NCI-H1436 (cell line): ENCODE measurements around the gene NCKIPSD.

Experiments
- DNase-seq: peaks from one replicate; lab custom pipeline; 2025; lab: John Stamatoyannopoulos, UW

NCKIPSD gene

DNA sequence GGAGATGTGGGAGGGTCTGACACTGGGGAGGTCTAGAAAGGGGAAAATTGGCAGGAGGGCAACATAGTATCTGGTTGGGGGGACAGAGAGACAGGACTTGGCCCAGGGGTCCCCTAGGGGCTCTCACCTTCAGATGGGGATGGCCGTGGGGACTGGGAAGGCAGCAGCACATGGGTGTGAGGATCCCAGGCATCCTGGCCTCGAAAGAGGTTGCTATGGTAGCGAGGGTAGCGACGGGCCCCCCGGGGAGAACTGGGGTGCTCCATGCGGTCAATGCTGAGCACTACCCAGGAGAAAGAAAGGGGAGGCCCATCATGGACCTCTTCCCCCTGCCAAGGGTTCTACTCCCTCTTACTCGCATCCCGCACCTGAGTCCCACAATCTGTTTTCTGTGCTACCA is 38.0 kb downstream of the NCKIPSD start:
- no peak for DNase-seq

DNA sequence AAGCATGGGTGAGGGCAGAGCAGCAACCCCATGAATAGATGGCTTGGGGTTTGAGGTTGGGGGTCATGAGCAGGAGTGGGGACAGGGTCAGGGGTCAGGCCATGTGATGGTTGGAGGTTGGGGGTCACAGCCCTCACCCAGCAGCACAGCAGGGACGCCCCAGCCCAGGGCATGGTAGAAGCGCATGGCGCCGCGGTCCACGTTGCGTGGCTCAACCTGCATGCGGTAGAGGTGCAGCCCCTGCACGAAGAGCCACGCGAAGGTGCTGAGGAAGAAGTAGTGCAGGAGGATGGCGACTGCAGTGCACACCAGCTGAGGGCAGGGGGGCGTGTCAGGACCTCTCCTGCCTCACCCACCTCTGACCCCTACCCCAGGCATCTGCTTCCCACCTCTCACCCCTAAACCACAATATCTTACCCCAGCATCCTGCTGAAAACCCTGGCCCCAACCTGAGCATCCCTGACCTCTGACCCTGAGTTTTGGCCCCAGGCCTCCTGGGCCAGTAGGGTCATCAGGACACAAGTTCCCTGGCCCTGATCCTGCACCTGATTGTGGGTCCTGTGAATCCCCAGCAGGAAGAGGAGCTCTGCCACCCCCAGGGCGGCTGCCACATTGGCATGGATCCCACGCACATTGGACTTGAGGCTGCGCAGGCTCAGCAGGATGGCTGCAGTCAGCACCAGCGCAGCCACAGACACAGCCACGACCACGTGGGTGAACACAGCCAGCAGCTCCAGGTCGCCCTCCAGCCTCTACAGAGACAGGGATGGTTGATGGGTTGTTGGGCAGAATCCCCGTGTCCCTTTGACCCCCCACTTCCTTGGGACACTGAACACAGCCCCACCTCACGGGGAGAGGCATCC is 40.6 kb downstream of the NCKIPSD start:
- no peak for DNase-seq

DNA sequence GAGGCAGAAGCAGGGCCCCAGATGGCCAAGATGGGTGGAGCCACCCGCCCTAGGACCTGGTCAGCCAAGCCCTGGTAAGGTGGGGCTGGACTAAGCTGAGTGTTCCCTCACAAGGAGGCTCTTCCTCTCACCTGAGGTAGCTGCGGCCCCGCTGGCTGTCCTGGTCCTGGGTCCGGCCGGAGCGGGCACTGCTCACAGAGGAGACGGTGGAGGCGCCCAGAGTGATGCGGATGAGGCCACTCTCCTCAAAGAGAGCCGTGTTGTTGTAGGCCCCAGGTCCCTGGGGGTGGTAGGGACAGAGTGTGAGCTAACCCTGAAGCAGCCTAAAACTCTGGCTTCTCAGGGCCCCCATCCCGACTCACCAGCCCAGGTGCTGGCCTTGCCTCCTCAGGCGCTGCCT is 43.1 kb downstream of the NCKIPSD start:
- no peak for DNase-seq

DNA sequence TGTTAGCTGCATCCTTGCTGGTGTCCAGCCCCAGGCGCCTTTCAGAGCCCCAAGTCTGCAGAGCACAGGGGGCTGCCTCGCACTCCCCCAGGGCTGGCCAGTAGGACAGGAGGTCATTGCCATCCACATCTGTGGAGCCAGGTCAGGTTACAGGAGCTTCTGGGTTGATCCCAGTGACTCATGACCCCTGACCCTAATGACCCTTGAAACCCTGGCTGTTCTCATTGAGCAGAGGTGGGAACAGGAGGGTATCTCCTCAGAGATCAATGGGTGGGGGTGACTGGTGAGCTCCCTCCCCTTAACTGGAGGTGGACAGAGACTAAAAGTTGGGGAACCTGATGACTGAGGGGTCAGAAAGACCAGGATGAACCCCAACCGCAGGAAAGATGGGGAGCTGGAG is 44.3 kb downstream of the NCKIPSD start:
- no peak for DNase-seq

DNA sequence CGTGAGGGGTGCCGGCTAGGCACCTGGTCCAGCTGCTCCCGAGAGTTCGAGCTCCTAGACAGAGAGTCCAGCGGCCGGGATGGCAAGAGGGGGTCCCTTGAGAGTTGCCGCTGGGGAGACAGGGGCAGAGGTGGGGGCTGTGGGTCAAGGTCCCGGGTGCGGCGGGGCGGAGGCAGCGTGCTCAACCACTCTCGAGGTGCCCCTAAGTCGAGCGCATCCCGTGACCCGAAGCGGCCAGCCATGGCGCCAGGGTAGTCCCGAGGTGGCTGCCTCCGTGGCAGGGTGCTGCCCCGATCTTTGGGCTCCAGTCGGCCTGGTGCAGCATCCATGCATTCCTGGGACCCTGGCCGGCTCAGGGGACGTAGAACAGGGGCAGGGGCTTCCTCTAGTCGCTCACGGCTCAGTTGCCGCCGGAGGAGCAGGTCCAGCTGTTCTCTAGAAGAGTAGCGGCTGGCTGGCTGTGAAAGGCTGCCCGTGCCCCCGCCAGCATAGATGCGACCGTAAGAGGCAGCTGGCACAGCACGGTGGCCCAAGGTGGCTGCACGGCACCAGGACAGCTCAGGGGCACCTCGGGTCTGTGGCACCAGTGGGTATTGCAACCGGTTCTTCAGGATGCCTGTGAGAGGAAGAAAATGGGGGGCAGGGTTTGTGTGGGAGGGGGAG is 45.6 kb downstream of the NCKIPSD start:
- DNase-seq, result no peak

DNA sequence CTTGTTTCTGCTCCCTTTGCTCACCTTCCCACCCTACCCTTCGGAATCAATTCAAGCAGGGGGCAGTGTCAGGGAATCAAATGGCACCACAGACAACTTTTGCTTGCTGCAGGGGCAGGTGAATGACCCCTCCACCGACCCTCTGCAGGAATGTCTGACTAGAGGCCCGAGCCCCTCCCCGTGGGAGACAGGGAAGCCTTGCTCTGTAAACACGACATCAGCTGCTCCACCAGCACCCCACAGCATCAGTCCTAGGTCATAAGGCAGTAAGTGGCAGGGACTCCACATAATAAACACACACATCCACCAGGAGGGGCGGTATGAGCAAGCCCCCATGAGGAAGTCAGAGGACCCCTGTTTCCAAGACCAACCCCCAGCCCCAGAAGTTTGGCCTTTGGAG is 48.4 kb downstream of the NCKIPSD start:
- DNase-seq, result no peak

DNA sequence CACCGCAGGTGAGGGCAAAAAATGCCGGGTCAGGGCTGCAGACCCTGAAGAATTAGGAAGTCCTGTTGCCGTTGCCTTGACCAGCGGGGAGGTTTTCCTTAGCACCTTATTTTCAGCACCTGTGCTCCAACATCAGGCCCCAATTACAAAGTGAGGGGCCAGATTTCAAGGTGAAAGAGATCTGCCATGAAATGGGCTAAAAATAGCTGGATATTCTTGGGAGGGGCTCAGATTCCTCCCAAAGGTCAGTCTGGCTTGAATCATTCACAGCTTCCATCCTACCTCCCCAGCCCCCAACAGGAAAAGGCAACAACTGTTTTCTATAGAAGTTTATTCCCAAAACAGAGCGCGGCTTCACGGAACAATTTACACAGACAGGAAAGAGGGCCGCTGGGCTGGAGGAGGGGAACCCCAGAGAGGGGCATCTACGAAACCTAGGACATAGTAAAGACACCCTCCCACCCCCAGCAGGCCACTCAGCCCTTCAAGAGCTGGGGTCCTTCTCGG is 49.5 kb downstream of the NCKIPSD start:
- DNase-seq, result no peak

DNA sequence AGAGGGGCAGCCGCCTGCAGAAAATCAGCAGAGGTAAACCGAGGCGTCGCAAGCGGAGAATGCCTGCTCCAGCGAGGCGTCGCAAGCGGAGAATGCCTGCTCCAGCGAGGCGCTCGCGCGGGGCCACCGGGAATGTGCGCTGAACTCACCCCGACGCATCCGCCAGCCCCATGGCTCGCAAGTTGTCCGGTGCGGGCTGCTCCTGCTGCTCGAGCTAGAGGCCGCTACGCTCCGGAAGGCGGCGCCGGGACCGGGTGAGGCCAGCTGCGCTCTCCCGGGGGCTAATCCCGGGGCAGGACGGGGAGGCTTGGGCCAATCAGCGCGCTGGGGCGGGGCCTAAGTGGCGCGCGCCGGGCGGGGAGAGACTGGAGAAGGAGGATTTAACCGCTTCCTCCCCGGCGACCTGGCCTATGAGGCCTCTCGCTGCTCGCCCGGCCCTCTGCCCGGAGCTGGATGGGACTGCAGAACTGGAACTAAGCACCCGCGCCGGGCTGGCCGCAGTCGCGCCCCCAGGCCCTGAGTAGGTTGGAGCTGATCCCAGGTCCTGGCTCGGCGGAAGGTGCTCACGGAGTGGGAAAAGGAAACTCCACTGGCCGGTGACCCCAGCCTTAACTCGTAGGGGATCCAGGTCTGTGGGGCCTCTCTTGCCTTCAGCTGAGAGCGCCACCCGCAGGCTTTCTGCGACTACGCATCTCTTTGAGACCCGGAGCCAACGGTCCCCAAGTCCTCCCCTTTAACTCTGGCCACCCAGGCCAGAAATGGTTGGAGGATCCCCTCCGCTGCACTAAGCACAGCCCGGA is 50.3 kb downstream of the NCKIPSD start, which contains the start of gene SLC26A6:
Gene SLC26A6 (minus strand): TSS at position 240 of the 800 bp plus-strand sequence. CDS start 68 bp downstream, at position 172.
- peak; percentile 77 for DNase-seq

DNA sequence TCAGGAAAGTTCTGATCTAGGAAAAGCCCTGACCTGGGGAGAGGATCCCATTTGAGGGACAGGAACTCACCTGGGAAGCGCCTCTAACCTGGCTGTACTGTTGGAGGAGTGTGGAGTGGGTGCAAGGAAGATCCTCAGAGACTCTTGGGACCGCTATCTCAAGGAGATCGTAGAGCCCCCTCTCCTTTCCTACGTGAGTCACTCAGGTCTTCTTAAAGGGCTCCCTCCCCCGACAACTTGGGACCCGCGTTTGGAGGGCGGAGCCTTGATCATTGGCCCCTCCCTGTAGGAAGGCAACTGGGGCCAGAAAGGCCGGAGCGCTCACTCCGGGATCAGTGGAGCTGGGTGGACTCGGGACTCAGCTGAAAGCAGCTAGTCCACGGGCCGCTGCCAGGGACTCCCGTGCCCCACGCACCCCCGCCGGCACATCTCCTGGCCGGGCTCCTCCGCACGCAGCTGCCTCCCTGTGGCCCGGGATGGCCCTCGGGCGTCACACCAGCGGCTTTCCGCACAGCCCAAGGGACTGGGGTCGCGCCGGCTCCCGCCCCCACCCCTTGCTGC is 51.0 kb downstream of the NCKIPSD start:
- DNase-seq, result no peak

DNA sequence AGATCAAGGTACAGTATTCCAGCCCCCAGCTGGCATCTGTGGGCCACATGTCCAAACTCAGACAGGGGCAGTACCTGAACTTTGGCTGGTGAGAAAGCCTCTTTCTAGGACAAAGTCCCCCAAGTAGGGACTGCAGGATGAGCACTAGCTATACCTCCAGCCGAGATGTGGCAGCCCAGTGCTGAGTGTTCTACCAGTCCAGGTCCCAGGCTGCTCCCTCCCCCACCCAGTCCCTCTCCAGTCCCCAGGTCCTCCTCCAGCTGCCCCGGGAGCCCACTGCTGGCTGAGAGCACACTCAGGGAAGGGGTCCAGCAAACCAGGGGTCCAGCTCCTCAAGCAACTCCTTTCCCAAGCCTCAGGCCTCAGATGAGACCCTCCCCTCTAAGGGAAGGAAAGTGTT is 52.0 kb downstream of the NCKIPSD start:
- DNase-seq, result no peak

DNA sequence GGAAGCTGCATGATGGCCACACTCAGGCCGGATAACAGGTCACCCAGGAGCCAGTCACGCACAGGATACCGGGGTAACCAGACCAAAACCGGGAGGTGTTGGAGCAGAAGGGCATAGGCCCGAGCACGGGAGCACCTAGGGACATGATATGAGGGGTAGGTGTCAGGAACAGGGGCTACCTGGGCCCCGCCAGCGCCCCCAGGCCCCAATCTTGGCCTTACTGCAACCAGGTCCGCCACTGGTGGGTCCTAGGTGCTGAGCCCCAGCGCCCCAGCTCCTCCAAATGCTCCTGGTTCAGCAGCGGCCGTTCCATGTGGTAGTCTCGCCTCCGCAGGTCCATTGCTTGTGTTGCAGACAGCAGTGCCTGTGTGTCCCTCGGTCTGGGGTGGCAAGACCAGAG is 52.5 kb downstream of the NCKIPSD start:
- no peak for DNase-seq

DNA sequence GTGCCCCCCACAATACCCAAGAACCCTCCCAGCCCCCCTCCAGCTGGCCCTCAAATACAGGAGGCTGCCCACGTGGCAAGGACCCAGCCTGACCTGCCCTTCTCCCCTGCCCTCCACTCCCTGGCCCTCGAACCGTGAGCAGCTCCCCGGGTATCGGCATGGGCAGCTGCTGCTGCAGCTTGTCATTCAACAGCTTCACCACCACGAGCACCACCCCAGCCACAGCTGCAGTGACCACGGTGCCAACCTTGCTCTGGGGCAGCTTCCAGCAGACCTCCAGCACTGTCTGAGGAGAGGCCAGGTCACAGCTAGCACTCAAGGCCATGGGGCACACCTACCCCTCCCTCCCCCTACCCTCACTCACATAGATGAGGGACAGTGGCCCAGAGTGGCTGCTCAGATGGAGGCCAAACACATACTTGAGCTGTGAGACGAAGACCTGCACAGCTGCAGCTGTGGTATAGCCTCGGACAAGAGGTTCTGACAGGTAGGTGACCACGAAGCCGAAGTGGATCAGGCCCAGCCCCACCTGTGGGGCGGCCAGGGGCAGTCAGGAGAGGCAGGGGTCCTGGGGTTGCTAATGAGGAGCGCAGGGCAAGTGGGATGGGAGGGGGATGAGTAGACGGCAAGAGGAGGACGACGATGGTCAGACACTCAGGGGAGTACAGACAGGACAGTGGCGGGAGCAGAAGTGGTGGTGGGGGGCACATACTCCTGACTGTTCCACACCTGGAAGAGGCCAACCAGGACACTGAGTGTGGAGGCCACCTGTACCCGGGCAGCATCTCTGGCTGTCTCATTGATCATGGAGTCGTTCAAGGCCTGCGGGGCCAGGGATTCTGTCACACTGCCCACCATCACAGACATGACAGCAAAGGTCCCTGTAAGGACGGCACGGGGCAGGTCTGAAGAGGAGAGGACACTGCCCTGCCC is 53.9 kb downstream of the NCKIPSD start:
- no peak for DNase-seq

DNA sequence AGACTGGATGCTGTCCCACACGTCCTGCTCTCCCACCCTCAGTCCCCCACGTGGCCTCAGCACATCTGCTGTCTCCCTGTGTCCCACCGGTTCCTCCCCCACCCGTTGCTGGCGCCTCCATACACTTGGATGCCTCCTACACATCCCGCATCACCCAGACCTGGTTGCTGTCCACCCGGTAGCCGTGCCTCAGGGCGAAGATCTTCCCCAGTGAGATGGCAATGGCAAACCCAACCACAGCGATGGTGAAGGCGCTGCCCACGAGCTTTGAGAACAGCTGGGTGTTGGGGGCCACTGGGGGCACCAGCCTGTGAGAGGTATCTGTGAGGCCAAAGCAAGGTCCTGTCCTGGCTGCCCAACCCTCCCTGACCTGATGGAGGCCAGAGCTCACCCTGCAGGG is 54.9 kb downstream of the NCKIPSD start:
- DNase-seq, result no peak

DNA sequence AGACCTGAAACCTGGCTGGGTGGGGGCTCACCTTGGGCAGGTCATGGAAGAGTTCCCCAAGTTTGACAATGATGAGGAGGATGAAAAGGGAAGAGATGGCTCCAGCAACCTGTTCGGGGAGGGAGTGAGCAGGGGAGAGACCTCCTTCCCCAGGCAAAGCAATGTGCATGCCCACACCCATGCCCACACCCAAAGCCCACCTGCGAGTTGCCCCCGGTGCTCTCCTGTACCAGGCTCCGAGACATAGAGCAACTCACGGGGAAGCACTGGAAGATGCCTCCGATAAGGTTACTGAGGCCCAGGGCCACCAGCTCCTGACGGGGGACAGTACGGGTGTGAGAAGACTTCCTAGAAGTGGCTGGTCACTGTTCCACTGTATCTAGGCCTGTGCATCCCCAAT is 55.3 kb downstream of the NCKIPSD start:
- no peak for DNase-seq

DNA sequence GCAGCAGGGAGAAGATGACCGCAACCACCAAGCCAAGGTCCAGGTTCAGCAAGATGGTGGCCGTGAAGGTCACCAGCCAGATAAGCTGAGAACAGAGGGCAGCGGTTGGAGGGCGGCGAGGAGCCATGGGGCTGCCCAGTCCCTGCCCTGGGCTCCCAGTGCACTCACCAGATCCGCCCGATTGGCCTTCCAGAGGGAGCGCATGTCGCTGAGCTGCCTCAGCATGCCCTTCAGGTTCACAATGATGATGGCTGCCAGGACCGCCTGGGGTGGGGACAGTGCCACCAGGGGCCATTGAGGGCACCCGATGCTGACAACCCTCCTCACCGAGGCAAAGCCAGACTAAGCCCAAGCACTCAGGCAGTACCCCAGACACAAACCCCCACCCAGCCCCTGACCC is 55.8 kb downstream of the NCKIPSD start:
- no peak for DNase-seq

DNA sequence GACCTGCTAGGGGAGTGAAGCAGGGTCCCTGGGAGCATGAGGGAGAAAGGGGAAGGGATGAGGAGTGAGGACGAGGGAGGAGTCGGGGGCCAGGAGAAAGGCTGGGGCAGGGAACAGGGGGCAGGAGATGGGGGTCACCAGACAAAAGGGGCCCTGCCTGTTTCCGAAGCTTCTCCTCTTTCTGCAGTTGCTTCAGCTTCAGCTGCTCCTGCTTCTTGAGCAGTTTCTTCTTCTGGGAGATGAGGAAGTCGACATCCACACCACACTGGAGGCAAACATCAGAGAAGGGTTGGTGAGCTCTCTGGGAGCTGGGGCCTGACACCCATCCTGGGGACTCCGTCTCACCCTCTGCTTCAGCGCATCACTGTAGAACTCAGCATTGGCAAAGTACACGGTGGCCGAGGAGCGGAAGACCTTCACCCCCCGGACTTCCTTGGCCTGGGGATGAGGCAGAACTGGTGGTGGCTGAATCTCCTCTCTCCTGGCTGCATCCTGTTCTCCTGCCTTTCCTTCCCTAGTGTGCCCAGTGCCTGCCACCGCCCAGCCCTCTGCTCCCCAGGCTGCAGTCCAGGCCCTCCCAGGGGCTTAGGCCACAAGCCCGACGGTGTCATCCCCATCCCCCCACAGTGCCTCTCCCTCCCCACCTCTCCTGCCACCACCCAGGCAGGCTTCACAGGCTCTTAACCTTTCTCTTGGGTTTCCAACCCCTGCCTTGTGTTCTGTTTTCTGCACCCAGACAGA is 57.3 kb downstream of the NCKIPSD start:
- DNase-seq, result no peak

DNA sequence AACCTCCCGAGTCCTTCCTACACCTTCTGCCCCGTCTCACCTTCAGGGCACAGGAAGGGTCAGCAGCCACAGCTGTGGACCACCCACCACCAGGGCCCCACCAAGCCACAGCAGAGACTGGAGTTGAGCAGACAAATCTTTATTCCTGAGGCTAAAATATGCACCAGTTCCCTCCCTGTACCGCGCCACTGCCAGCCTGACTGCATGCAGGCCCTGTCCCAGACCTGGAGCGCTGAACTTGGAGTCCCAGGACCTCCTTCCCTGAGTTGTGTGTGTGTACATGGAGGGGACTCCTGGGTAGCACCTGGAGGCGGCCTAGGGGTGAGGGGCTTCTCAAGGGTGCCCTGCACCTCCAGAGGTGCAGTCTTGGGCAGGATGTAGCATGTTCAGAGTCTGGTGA is 60.1 kb downstream of the NCKIPSD start:
- no peak for DNase-seq

DNA sequence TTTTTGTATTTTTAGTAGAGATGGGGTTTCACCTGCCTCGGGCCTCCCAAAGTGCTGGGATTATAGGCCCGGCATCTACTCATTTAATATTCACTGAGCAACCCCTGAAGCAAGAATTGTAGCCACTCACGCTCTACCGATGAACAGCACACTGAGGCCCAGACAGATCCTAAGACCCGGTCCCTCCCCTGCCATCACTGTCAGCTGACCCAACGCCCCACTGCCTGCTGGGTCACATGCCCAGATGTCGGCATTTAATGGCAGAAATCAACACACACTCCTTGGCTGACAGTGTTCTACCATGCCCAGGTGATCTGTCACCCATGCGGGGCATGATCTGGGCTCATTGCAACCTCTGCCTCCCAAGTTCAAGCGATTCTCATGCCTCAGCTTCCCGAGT is 60.9 kb downstream of the NCKIPSD start:
- no peak for DNase-seq

DNA sequence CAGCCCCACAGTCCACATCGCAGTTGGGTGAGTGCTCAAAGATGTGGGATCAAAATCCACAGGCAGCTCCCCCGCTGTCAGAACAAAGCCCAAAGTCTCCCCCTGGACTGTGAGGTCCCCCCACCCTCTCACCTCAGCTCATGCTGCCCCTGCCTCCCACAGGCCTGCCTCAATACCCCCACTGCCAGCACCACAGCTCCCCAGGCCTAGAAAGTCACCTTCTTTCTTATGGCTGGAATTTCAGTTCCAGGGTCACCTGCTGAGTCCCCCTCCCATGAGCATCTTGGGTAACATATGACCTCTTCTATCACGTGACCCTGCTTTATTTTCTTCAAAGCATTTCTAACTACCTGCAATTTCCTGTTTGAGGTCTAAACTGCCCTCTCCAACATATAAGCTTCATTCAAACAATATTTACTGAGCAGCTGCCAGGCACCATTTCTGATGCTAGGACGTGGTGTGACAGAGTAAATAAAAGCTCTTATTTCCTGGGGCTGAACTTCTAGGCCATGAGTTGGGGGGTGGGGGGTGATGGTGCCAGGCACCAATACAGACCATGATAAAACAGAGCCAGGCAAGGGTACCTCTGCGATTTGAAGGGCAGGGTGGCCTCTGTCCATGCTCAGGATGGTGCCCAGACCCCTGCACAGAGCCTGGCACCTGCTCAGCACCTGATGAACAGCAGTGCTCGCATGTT is 61.7 kb downstream of the NCKIPSD start:
- DNase-seq, result peak; percentile 68
